ENCODE data around the gene NOXA1.

GRCh38 chr9:137402746-137403145, 20.4 kb upstream of the NOXA1 start:
- TF ChIP-seq, protein P1, sequence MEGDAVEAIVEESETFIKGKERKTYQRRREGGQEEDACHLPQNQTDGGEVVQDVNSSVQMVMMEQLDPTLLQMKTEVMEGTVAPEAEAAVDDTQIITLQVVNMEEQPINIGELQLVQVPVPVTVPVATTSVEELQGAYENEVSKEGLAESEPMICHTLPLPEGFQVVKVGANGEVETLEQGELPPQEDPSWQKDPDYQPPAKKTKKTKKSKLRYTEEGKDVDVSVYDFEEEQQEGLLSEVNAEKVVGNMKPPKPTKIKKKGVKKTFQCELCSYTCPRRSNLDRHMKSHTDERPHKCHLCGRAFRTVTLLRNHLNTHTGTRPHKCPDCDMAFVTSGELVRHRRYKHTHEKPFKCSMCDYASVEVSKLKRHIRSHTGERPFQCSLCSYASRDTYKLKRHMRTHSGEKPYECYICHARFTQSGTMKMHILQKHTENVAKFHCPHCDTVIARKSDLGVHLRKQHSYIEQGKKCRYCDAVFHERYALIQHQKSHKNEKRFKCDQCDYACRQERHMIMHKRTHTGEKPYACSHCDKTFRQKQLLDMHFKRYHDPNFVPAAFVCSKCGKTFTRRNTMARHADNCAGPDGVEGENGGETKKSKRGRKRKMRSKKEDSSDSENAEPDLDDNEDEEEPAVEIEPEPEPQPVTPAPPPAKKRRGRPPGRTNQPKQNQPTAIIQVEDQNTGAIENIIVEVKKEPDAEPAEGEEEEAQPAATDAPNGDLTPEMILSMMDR (conservative IDR thresholded peaks at IDR 0.05; ENCODE audit: low read depth, low read length), result no peak
- no peak for TF ChIP-seq EZH2 (IDR thresholded peaks at IDR 0.05; ENCODE audit: borderline replicate concordance, low read depth, low read length, poor library complexity, severe bottlenecking)
